Skeletal muscle tissue (tissue), 4 donors: ENCODE data around the gene MATK. TPM values are rescaled to one million over a fixed set of nuclear protein-coding genes. Genes with fewer than 3 reads are reported as not detected.

Source experiments
- H3K27ac ChIP-seq: one replicate; pipeline ENCODE4 v1.7.0; 2013; ENCODE audit warnings: mild to moderate bottlenecking, low read depth, low read length, inconsistent platforms
- H3K27me3 ChIP-seq, 3 donors: one replicate each; pipeline ENCODE4 v1.7.0; 2013; ENCODE audit warnings: low read length in 3 of 3; ENCODE audit not compliant: control insufficient read depth in 3 of 3, insufficient read depth in 3 of 3
- H3K36me3 ChIP-seq, 3 donors: one replicate each; pipeline ENCODE4 v1.7.0; 2013; ENCODE audit warnings: low read length in 3 of 3; ENCODE audit not compliant: control insufficient read depth in 3 of 3, insufficient read depth in 3 of 3
- H3K4me1 ChIP-seq, 3 donors: one replicate each; pipeline ENCODE4 v1.7.0; 2013; ENCODE audit warnings: low read length in 3 of 3, mild to moderate bottlenecking in 3 of 3; ENCODE audit not compliant: control insufficient read depth in 3 of 3, insufficient read depth in 3 of 3
- H3K4me3 ChIP-seq, 3 donors: one replicate each; pipeline ENCODE4 v1.7.0; 2013; ENCODE audit warnings: low read length in 3 of 3
- H3K9ac ChIP-seq, 3 donors: one replicate each; pipeline ENCODE4 v1.7.0; 2013; ENCODE audit warnings: low read length in 3 of 3, mild to moderate bottlenecking in 3 of 3, moderate library complexity in 2 of 3, low read depth in 1 of 3
- H3K9me3 ChIP-seq, 3 donors: one replicate each; pipeline ENCODE4 v1.7.0; 2013; ENCODE audit warnings: low read length in 3 of 3; ENCODE audit not compliant: control insufficient read depth in 3 of 3
- total RNA-seq: library from RNA; depleted of rRNA; stranded (reverse); fragments of >200 nt; gene quantifications from one replicate; pipeline ENCODE4 v1.2.3, GENCODE V29; 2014
- donor health status: Osteomylitis.

The MATK gene
- total RNA-seq, 1 donor from 2014 or later = 0.52 TPM

DNA sequence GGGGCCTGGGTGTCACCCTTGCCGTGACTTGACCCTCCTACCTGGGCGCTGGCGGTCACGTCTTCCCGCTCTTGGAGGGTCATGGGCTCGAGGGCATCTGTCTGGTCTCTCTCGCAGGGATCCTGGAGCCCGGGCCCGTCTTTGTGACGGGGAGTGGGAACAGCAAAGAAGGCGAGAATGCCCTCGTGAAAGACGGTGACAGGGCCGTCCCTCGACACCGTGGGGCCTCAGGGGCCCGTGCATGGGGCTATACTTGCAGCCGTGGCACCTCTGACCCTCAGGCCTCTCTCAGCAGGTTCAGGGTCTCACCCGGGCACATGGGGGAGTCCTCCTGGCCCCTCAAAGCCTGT, 20.9 kb upstream of the MATK start:
- Histone ChIP-seq H3K9me3 (peaks cover 0 to 5% (median 4%) of the 10 kb centered on the region in 3 donors), H3K27ac (no peak overlapping the region), H3K9ac (no peak overlapping the region), H3K4me3 (no peak overlapping the region), H3K27me3 (peaks cover 21 to 56% (median 30%) of the 10 kb centered on the region in 3 donors), H3K4me1 (no peaks in the 10 kb centered on the region), H3K36me3 (no peaks in the 10 kb centered on the region)

DNA sequence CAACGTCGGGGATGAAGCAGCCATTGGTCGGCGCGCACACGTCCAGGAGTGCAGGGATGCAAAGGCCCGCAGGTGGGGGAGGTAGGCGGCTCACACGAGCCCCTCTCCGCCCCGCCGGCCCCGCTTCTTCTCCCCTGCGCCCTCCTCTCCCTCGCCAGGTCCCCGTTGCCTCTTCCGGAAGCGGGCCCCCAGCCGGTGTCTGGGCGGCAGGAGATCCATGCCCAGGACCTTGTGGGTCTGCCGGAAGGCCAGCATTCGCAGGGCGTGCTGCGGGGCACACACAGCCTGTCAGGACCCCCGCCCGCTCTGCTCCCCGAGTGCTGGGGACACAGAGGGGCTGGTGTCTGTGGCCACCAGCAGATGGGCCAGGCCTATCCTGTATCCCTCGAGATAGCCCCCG, 19.7 kb upstream of the MATK start:
- no peak overlapping the region for H3K27ac ChIP-seq
- no peak overlapping the region for H3K9ac ChIP-seq
- peaks cover 33 to 64% (median 42%) of the 10 kb centered on the region in 3 donors for H3K27me3 ChIP-seq
- peaks cover 0 to 5% (median 4%) of the 10 kb centered on the region in 3 donors for H3K9me3 ChIP-seq
- peaks cover 0 to 8% (median 2%) of the 10 kb centered on the region in 3 donors for H3K4me1 ChIP-seq
- H3K36me3 ChIP-seq = no peaks in the 10 kb centered on the region
- no peak overlapping the region for H3K4me3 ChIP-seq

DNA sequence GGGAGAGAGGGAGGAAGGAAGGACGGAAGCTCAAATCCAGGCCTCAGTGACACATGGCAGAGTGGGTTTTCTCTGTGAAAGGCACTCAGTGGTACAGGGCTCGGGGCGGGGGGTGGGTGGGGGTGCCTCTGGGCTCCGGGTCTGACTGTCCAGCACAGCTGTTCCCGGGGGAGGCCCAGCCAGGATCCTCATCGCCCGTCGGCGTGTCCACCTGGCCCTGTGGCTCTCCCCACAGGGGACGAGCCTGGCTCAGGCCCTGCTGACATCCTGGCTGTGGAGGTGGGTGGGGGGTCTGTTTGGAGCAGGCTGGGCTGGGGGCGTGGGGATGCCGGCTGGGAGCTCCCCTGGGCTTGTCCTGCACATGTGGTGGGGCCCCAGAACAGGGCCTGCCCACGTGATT, 18.2 kb upstream of the MATK start:
- no peak overlapping the region for H3K27ac ChIP-seq
- H3K9me3 ChIP-seq = peaks cover 0 to 5% (median 4%) of the 10 kb centered on the region in 3 donors
- no peak overlapping the region for H3K4me3 ChIP-seq
- H3K36me3 ChIP-seq = no peaks in the 10 kb centered on the region
- H3K27me3 ChIP-seq = peaks cover 30 to 62% (median 41%) of the 10 kb centered on the region in 3 donors
- no peak overlapping the region for H3K9ac ChIP-seq
- peaks cover 0 to 8% (median 2%) of the 10 kb centered on the region in 3 donors for H3K4me1 ChIP-seq

DNA sequence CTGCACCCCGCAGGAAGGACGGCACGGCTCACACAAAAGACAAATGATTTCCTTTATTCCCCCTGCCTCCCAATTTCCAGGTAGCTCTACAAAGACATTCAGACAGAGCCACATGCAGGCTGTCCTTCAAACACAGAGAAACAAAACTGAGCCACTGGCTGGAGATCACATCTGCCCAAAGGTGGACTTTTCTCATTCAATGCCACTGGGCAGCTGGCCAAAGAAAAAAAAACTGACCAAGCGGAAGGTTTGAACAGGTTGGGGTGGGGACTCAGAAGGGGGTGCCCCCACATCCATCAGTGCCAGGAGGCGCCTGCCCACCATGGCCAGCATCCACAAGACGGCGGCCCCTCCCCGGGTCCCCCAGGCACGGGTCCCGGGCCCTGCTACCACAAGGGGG, 17.8 kb upstream of the MATK start:
- Histone ChIP-seq H3K9ac (no peak overlapping the region), H3K27me3 (peaks cover 34 to 62% (median 45%) of the 10 kb centered on the region in 3 donors)

DNA sequence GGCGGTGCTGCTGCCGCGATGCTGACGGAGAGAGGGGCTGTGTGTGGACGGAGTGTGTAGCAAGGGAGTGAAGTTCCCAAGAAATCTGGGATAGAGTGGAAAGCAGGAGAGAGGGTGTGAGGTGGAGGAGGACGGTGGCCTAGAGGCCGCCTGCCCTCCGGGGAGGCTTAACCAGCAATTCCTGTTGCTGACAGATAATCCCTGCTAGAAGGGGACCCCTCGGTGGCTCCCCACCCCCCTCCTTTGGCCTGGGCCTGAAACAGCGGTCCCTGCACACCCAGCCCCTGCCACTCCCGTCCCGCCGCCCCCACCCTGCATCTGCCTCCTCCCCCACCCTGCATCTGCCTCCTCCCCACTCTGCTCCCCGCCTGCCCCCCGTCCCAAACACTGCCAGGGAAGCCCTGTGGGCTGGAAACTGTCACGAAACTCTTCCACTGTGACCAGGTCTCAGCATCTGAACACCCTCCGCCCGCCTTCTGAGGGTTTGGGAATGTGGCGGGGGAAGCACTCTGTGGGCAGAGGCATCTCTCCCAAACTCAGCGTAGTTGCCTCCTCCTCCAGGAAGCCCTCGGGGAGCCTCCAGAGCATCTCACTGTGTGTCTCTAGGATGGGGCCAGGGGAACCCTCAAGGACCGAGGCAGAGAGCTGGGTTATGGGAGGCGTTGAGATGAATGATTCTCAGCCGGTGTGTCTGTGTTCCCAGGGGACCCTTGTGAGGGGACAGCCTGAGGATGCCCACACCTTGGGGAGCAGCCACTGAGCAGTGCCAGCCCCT, 17.1 kb upstream of the MATK start:
- Histone ChIP-seq H3K27me3 (peaks cover 33 to 61% (median 46%) of the 10 kb centered on the region in 3 donors), H3K4me3 (no peak overlapping the region), H3K9ac (no peak overlapping the region), H3K27ac (no peak overlapping the region), H3K36me3 (no peaks in the 10 kb centered on the region), H3K9me3 (peaks cover 0 to 5% (median 4%) of the 10 kb centered on the region in 3 donors), H3K4me1 (peaks cover 0 to 8% (median 2%) of the 10 kb centered on the region in 3 donors)

More for the DNA sequence above, 17.8 kb upstream of the MATK start:
- Histone ChIP-seq H3K36me3 (no peaks in the 10 kb centered on the region), H3K27ac (no peak overlapping the region), H3K4me3 (no peak overlapping the region), H3K4me1 (peaks cover 0 to 8% (median 2%) of the 10 kb centered on the region in 3 donors), H3K9me3 (peaks cover 0 to 5% (median 4%) of the 10 kb centered on the region in 3 donors)

DNA sequence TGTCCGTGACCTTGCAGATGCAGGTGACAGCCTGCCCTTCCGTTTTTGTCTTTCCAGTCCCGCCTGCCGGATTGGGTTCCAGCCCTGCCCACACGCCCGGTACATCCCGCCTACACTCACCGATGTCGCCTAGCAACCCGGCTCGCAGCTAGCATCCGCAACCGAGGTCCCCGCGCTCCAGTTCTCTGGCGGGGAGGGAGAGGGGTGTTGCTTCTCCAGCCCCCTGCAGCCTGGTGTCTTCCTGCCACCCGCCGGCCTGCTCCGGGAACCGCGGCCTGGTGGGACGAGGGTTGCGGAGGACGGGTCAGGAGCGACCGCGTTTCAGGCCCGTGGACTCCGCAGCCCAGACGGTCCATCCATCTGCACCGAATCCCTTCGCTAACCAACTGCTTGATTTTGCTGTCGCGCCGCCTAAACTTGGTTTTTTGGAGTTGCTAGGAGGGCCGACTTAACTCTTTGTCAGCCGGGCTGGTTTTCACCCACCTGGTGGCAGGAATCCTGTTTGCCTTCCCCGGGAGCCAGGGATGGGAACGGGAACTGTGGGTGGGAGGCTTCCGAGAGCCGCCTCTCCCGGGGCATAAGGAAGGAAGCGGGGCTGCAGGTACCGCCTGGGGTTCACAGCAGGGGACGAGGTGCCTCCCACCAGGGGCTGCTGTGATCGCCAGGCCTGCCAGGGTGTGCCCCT, 15.4 kb upstream of the MATK start:
- peaks cover 0 to 8% (median 2%) of the 10 kb centered on the region in 3 donors for H3K4me1 ChIP-seq
- H3K4me3 ChIP-seq = no peak overlapping the region
- H3K27ac ChIP-seq = no peak overlapping the region
- H3K27me3 ChIP-seq = peaks cover 29 to 46% (median 46%) of the 10 kb centered on the region in 3 donors
- H3K9me3 ChIP-seq = peaks cover 3 to 4% (median 3%) of the 10 kb centered on the region in 3 donors
- H3K9ac ChIP-seq = no peak overlapping the region
- H3K36me3 ChIP-seq = no peaks in the 10 kb centered on the region

DNA sequence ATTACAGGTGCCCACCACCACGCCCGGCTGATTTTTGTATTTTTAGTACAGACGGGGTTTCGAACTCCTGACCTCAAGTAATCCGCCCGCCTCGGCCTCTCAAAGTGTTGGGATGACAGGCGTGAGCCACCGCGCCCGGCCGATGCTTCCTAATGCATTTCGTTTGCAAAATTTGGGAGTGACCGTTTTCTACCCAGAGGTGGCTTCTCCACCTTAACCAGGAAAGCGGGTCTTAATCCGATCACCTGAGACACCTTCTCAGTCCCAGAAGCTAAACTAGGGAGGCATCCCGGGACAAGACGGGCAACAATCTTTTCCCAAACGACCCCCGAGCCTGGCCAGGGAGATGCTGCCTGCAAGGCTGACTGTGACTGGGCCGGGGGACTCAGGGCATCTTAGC, 14.8 kb upstream of the MATK start:
- Histone ChIP-seq H3K36me3 (no peaks in the 10 kb centered on the region), H3K9ac (no peak overlapping the region), H3K27ac (no peak overlapping the region), H3K27me3 (peaks cover 29 to 46% (median 46%) of the 10 kb centered on the region in 3 donors), H3K4me1 (peaks cover 0 to 8% (median 2%) of the 10 kb centered on the region in 3 donors), H3K4me3 (no peak overlapping the region), H3K9me3 (peaks cover 3 to 5% (median 3%) of the 10 kb centered on the region in 3 donors)

DNA sequence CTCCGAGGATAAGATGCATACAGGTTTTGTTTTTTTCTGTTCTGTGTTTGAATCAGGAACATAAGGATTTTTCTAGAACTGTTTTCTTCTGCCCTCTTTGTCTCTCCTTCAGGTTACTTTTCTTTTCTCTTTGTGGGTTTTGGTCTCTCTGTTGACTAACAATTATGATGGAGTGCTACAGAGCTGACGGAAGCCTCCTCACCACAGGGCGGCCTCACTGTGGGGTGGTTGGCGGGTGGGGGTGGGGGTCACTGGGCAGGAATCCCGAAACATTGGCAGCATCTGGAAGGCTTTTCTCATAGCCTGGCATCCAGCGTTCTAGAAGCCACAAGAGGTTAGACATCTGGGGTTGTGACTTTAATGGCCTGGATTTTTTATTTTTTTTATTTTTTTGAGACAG, 12.0 kb upstream of the MATK start:
- H3K4me1 ChIP-seq = peaks cover 0 to 8% (median 2%) of the 10 kb centered on the region in 3 donors
- H3K27me3 ChIP-seq = peaks cover 21 to 33% (median 27%) of the 10 kb centered on the region in 3 donors
- no peak overlapping the region for H3K9ac ChIP-seq
- H3K4me3 ChIP-seq = no peak overlapping the region
- H3K27ac ChIP-seq = no peak overlapping the region
- no peaks in the 10 kb centered on the region for H3K36me3 ChIP-seq
- peaks cover 3 to 5% (median 3%) of the 10 kb centered on the region in 3 donors for H3K9me3 ChIP-seq

DNA sequence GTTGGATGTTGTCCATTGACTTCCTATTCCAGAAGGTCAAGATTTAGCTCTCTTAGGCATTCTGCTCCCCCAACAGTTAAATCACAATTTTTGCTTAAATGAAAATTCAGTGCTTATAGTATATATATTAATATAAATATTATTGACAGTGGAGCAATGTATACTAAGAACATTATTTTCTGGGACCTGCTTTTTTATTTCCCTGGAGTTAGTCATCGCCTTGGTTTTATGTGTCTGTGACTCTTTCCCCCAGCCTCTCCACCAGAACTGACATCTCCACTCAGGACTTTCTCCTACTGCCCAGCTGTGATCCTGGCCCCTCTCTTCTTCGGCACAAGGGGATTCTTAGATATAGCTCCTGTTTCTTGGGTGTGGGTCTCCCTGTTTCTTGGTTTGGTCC, 10.2 kb upstream of the MATK start:
- Histone ChIP-seq H3K4me3 (no peak overlapping the region), H3K27me3 (peaks cover 12 to 18% (median 14%) of the 10 kb centered on the region in 3 donors), H3K4me1 (peaks cover 0 to 3% (median 1%) of the 10 kb centered on the region in 3 donors), H3K36me3 (no peaks in the 10 kb centered on the region), H3K9me3 (peaks cover 3 to 5% (median 3%) of the 10 kb centered on the region in 3 donors), H3K27ac (no peak overlapping the region), H3K9ac (no peak overlapping the region)

DNA sequence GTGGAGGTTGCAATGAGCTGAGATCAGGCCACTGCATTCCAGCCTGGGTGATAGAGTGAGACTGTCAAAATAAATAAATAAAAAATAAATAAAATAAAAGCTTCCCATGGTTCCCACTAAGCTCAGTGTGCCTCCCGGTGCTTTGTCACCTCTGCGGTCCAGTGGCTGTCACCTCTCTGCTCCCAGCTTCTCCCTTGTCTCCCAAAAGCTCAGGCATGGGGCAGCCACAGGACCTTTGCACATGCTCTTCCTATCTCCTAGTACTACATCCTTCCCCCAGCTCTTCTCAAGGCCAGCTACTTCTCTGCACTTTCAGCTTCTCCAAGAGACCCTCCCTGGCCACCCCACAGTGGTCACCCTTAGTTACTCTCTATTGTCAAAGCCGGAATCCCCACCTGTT, 7.6 kb upstream of the MATK start:
- Histone ChIP-seq H3K9ac (no peak overlapping the region), H3K9me3 (peaks cover 3 to 5% (median 3%) of the 10 kb centered on the region in 3 donors), H3K27me3 (peaks cover 8 to 12% (median 8%) of the 10 kb centered on the region in 3 donors), H3K36me3 (no peaks in the 10 kb centered on the region), H3K27ac (no peak overlapping the region), H3K4me3 (no peak overlapping the region), H3K4me1 (no peaks in the 10 kb centered on the region)
